SK-N-SH treated with all-trans-retinoic acid at 6 μM for 48 hours (cell line): ENCODE data around the gene TBCD.

Source experiments
- ATAC-seq: fragments of 200-7000 bp; cut with Tn5 transposase; 3 replicates; pipeline ENCODE4 v1.9.1; 2020; ENCODE audit warnings: mild to moderate bottlenecking, moderate library complexity
- ARNTL ChIP-seq: fragments of 450-650 bp; formaldehyde crosslinking; IDR thresholded peaks from 2 replicates; pipeline ENCODE4 v1.5.0; 2020; ENCODE audit warnings: low read depth, mild to moderate bottlenecking, moderate library complexity, borderline replicate concordance
- BACH2 ChIP-seq: fragments of 250-450 bp; sonication (Bioruptor Pico); IDR thresholded peaks from 2 replicates; pipeline ENCODE4 v1.9.0; 2021; ENCODE audit warnings: mild to moderate bottlenecking, borderline replicate concordance
- ESRRG ChIP-seq: fragments of 250-450 bp; sonication (Bioruptor Pico); IDR thresholded peaks from 2 replicates; pipeline ENCODE4 v1.6.1; 2021; ENCODE audit warnings: mild to moderate bottlenecking
- GLIS3 ChIP-seq: fragments of 250-450 bp; sonication (Bioruptor Pico); IDR thresholded peaks from 2 replicates; pipeline ENCODE4 v1.5.0; 2020; ENCODE audit warnings: mild to moderate bottlenecking, moderate library complexity
- ISL1 ChIP-seq: fragments of 250-450 bp; sonication (Bioruptor Pico); IDR thresholded peaks from 2 replicates; pipeline ENCODE4 v2.1.2; 2022; ENCODE audit warnings: mild to moderate bottlenecking, moderate library complexity
- OSR1 ChIP-seq: fragments of 250-450 bp; sonication (Bioruptor Pico); IDR thresholded peaks from 2 replicates; pipeline ENCODE4 v1.8.0; 2022; ENCODE audit warnings: moderate library complexity, mild to moderate bottlenecking, inconsistent platforms
- PPARA ChIP-seq: fragments of 250-450 bp; sonication (Bioruptor Pico); IDR thresholded peaks from 2 replicates; pipeline ENCODE4 v1.5.0; 2020; ENCODE audit warnings: mild to moderate bottlenecking, borderline replicate concordance
- SNAI2 ChIP-seq: fragments of 250-450 bp; sonication (Bioruptor Pico); IDR thresholded peaks from 2 replicates; pipeline ENCODE4 v1.5.0; 2020; ENCODE audit warnings: mild to moderate bottlenecking, moderate library complexity
- TCF4 ChIP-seq: fragments of 250-450 bp; sonication (Bioruptor Pico); IDR thresholded peaks from 2 replicates; pipeline ENCODE4 v1.8.0; 2021; ENCODE audit warnings: mild to moderate bottlenecking, moderate library complexity, borderline replicate concordance
- TOX ChIP-seq: fragments of 250-450 bp; sonication (Bioruptor Pico); IDR thresholded peaks from 2 replicates; pipeline ENCODE4 v1.8.0; 2021; ENCODE audit warnings: mild to moderate bottlenecking, moderate library complexity, borderline replicate concordance
- ZFP3 ChIP-seq: fragments of 250-450 bp; sonication (Bioruptor Pico); IDR thresholded peaks from 2 replicates; pipeline ENCODE4 v1.5.0; 2020; ENCODE audit warnings: mild to moderate bottlenecking, moderate library complexity
- ZFP30 ChIP-seq: fragments of 450-650 bp; formaldehyde crosslinking; IDR thresholded peaks from 2 replicates; pipeline ENCODE4 v1.5.0; 2022; ENCODE audit warnings: mild to moderate bottlenecking, moderate library complexity
- ZNF565 ChIP-seq: fragments of 450-650 bp; formaldehyde crosslinking; conservative IDR thresholded peaks from 2 replicates; pipeline ENCODE4 v1.5.0; 2020; ENCODE audit warnings: low read depth, mild to moderate bottlenecking, moderate library complexity
- ZNF70 ChIP-seq: fragments of 450-650 bp; formaldehyde crosslinking; IDR thresholded peaks from 2 replicates; pipeline ENCODE4 v1.5.0; 2020; ENCODE audit warnings: mild to moderate bottlenecking, moderate library complexity
- ZNF8 ChIP-seq: fragments of 450-650 bp; formaldehyde crosslinking; IDR thresholded peaks from 2 replicates; pipeline ENCODE4 v1.5.0; 2020; ENCODE audit warnings: mild to moderate bottlenecking, moderate library complexity
- TF ChIP-seq, protein P1 (sequence below): fragments of 250-450 bp; sonication (Bioruptor Pico); IDR thresholded peaks from 2 replicates; pipeline ENCODE4 v1.8.0; 2020; ENCODE audit warnings: mild to moderate bottlenecking, moderate library complexity, borderline replicate concordance
- TF ChIP-seq, protein P2 (sequence below): fragments of 250-450 bp; sonication (Bioruptor Pico); IDR thresholded peaks from 2 replicates; pipeline ENCODE4 v1.5.1; 2020; ENCODE audit warnings: low read depth, mild to moderate bottlenecking, moderate library complexity
- TF ChIP-seq, protein P3 (sequence below): fragments of 250-450 bp; sonication (Bioruptor Pico); IDR thresholded peaks from 2 replicates; pipeline ENCODE4 v1.5.0; 2020; ENCODE audit warnings: mild to moderate bottlenecking, moderate library complexity
- TF ChIP-seq, protein P4 (sequence below): fragments of 250-450 bp; sonication (Bioruptor Pico); IDR thresholded peaks from 2 replicates; pipeline ENCODE4 v1.8.0; 2021; ENCODE audit warnings: low read depth, mild to moderate bottlenecking, moderate library complexity, borderline replicate concordance
- TF ChIP-seq, protein P5 (sequence below): fragments of 250-450 bp; sonication (Bioruptor Pico); IDR thresholded peaks from 2 replicates; pipeline ENCODE4 v1.5.1; 2021; ENCODE audit warnings: mild to moderate bottlenecking, moderate library complexity

The TBCD gene

DNA sequence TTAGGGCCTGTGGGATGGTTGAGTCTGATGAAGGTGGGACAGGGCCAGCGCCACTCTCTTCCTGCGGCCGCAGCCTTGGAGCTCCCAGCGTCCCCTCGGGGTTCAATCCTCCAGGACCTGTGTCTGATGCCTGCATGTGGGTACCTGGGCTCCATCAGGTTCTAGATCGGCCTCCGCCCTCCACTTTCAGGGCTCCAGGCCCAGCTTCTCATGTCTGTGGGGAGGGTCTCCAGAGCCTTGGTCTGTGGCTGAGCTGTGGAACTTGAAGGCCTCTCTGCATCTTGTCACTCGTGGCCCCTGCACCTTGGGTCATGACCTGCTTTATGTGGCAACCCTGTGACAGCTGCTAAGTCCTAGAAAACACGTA, 177.8 kb downstream of the TBCD start:
- no peak for ATAC-seq
- no peak for TF ChIP-seq ZNF565 (CRISPR knock-in tag)
- TF ChIP-seq, protein P1, sequence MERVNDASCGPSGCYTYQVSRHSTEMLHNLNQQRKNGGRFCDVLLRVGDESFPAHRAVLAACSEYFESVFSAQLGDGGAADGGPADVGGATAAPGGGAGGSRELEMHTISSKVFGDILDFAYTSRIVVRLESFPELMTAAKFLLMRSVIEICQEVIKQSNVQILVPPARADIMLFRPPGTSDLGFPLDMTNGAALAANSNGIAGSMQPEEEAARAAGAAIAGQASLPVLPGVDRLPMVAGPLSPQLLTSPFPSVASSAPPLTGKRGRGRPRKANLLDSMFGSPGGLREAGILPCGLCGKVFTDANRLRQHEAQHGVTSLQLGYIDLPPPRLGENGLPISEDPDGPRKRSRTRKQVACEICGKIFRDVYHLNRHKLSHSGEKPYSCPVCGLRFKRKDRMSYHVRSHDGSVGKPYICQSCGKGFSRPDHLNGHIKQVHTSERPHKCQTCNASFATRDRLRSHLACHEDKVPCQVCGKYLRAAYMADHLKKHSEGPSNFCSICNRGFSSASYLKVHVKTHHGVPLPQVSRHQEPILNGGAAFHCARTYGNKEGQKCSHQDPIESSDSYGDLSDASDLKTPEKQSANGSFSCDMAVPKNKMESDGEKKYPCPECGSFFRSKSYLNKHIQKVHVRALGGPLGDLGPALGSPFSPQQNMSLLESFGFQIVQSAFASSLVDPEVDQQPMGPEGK, result no peak
- no peak for TF ChIP-seq ESRRG (CRISPR knock-in tag)
- no peak for TF ChIP-seq ZNF8 (CRISPR knock-in tag)
- TF ChIP-seq ARNTL (CRISPR knock-in tag), result no peak
- TF ChIP-seq, protein P2, sequence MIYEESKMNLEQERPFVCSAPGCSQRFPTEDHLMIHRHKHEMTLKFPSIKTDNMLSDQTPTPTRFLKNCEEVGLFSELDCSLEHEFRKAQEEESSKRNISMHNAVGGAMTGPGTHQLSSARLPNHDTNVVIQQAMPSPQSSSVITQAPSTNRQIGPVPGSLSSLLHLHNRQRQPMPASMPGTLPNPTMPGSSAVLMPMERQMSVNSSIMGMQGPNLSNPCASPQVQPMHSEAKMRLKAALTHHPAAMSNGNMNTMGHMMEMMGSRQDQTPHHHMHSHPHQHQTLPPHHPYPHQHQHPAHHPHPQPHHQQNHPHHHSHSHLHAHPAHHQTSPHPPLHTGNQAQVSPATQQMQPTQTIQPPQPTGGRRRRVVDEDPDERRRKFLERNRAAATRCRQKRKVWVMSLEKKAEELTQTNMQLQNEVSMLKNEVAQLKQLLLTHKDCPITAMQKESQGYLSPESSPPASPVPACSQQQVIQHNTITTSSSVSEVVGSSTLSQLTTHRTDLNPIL (CRISPR knock-in tag), result no peak
- TF ChIP-seq, protein P3, sequence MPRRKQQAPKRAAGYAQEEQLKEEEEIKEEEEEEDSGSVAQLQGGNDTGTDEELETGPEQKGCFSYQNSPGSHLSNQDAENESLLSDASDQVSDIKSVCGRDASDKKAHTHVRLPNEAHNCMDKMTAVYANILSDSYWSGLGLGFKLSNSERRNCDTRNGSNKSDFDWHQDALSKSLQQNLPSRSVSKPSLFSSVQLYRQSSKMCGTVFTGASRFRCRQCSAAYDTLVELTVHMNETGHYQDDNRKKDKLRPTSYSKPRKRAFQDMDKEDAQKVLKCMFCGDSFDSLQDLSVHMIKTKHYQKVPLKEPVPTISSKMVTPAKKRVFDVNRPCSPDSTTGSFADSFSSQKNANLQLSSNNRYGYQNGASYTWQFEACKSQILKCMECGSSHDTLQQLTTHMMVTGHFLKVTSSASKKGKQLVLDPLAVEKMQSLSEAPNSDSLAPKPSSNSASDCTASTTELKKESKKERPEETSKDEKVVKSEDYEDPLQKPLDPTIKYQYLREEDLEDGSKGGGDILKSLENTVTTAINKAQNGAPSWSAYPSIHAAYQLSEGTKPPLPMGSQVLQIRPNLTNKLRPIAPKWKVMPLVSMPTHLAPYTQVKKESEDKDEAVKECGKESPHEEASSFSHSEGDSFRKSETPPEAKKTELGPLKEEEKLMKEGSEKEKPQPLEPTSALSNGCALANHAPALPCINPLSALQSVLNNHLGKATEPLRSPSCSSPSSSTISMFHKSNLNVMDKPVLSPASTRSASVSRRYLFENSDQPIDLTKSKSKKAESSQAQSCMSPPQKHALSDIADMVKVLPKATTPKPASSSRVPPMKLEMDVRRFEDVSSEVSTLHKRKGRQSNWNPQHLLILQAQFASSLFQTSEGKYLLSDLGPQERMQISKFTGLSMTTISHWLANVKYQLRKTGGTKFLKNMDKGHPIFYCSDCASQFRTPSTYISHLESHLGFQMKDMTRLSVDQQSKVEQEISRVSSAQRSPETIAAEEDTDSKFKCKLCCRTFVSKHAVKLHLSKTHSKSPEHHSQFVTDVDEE (CRISPR knock-in tag), result no peak
- no peak for TF ChIP-seq ISL1 (CRISPR knock-in tag)
- TF ChIP-seq TCF4 (CRISPR knock-in tag), result no peak
- TF ChIP-seq OSR1 (CRISPR knock-in tag), result no peak
- TF ChIP-seq TOX (CRISPR knock-in tag), result no peak
- no peak for TF ChIP-seq ZFP30 (CRISPR knock-in tag)
- TF ChIP-seq, protein P4, sequence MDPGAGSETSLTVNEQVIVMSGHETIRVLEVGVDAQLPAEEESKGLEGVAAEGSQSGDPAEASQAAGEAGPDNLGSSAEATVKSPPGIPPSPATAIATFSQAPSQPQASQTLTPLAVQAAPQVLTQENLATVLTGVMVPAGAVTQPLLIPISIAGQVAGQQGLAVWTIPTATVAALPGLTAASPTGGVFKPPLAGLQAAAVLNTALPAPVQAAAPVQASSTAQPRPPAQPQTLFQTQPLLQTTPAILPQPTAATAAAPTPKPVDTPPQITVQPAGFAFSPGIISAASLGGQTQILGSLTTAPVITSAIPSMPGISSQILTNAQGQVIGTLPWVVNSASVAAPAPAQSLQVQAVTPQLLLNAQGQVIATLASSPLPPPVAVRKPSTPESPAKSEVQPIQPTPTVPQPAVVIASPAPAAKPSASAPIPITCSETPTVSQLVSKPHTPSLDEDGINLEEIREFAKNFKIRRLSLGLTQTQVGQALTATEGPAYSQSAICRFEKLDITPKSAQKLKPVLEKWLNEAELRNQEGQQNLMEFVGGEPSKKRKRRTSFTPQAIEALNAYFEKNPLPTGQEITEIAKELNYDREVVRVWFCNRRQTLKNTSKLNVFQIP, result no peak
- no peak for TF ChIP-seq ZFP3 (CRISPR knock-in tag)
- TF ChIP-seq, protein P5, sequence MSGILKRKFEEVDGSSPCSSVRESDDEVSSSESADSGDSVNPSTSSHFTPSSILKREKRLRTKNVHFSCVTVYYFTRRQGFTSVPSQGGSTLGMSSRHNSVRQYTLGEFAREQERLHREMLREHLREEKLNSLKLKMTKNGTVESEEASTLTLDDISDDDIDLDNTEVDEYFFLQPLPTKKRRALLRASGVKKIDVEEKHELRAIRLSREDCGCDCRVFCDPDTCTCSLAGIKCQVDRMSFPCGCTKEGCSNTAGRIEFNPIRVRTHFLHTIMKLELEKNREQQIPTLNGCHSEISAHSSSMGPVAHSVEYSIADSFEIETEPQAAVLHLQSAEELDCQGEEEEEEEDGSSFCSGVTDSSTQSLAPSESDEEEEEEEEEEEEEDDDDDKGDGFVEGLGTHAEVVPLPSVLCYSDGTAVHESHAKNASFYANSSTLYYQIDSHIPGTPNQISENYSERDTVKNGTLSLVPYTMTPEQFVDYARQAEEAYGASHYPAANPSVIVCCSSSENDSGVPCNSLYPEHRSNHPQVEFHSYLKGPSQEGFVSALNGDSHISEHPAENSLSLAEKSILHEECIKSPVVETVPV, result no peak
- no peak for TF ChIP-seq BACH2 (CRISPR knock-in tag)
- no peak for TF ChIP-seq GLIS3 (CRISPR knock-in tag)

DNA sequence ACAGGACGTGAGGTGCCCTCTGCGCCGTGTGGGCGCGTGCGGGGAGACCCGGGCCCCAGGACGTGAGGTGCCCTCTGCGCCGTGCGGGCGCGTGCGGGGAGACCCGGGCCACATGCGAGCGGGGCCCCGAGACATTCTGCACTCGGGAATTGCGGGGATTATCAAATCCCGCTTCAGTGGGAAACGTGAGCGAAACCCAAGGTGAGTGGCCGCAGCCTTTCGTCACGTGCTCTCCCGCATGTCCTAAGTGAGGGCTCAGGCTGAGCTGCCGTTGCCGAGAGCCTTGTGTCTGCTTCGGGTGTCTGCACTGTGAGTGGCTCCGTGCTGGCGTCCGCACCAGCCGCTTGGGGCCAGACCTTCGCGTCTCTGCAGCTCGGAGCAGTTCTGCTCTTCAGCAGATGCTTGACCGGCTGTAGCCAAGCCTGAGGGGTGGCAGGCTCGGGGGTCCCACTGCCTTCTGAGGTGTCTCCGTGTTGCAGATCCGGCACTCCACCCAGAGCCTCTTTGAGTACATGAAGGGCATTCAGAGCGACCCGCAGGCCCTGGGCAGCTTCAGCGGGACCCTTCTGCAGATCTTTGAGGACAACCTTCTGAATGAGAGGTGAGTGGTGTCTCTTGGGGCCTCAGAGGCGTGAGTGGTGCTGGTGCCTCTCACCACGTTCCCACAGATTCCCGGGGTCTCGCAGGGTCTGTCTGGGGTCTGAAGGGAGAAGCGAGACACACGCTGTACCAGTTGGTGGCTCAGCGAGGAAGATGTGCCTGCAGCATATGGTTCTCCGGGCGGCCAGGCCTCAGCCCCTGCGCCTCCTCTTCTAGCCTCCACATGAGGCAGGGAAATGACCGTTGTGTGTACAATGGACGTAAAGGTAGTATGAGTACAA, 178.4 kb downstream of the TBCD start:
- ATAC-seq, result no peak
- TF ChIP-seq ESRRG (CRISPR knock-in tag) (no peak), ZNF8 (CRISPR knock-in tag) (no peak), ZNF70 (CRISPR knock-in tag) (no peak), PPARA (CRISPR knock-in tag) (no peak), OSR1 (CRISPR knock-in tag) (no peak), TCF4 (CRISPR knock-in tag) (no peak), SNAI2 (CRISPR knock-in tag) (no peak)
- TF ChIP-seq, protein P1, result no peak
- TF ChIP-seq, protein P5, result no peak
- TF ChIP-seq, protein P3 (CRISPR knock-in tag), result no peak
- TF ChIP-seq, protein P4, result no peak
